Measurements from ENCODE around the gene ZNF75A.
A peak's percentile ranks its signal among the peaks of the same experiment; 100 is the strongest.

Gene ZNF75A

DNA sequence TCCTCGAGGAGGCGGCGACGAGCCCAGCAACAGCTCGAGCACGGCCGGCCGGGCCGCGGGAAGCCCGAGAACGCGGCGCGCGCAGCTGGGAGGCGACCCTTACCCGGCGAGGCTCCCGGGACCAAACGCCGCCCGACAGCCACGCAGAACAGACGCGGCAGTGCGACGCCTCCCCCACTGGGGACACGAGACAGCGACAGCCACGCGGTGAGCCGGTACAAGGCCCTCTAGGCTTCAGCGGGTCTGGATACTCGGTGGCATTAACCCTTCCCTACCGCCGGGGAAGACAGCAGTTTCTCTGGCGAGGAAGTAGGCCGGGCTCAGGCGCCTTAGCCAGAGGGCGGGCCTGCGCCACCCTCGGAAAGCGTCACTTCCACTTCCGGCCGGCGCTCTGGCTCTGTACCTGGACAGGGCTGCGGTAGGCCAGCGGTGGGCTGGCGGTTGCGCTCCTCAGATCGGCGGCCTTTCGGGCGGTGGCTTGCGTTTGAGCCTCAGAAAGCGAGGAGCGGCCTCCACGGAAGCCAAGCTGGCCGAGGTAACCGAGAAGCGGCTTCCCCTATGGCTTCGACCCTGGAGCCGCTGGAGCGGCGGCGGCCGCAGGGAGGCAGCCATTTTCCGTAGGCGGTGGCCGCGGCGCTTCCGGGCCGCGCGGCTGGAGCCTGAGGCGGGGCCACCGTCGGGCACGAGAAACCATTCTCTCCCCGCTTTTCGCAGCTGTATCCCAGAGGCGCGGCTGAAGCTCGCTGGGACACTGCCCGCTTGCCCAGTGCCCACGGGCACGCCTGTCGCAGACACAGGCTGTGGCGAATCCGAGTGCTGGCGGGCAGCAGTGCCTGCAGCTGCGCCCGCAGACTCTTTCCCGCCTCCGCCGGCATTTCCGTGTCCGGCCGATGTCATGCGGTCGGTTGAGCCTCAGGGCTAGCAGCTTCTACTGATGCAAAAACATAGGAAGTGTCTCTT is at the start of gene ZNF75A, which contains the start of gene TIGD7:
ZNF75A (plus strand) TSS at position 389 of the 960 bp plus-strand sequence. CDS start 2,932 bp downstream, outside the sequence.
TIGD7 (minus strand) TSS at position 322 of the 960 bp plus-strand sequence. CDS start 4,816 bp downstream, outside the sequence.
- TF ChIP-seq, protein P1, sequence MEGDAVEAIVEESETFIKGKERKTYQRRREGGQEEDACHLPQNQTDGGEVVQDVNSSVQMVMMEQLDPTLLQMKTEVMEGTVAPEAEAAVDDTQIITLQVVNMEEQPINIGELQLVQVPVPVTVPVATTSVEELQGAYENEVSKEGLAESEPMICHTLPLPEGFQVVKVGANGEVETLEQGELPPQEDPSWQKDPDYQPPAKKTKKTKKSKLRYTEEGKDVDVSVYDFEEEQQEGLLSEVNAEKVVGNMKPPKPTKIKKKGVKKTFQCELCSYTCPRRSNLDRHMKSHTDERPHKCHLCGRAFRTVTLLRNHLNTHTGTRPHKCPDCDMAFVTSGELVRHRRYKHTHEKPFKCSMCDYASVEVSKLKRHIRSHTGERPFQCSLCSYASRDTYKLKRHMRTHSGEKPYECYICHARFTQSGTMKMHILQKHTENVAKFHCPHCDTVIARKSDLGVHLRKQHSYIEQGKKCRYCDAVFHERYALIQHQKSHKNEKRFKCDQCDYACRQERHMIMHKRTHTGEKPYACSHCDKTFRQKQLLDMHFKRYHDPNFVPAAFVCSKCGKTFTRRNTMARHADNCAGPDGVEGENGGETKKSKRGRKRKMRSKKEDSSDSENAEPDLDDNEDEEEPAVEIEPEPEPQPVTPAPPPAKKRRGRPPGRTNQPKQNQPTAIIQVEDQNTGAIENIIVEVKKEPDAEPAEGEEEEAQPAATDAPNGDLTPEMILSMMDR (IDR thresholded peaks at IDR 0.05; ENCODE audit: low read depth, low read length): no peak
- H3K4me3 ChIP-seq (ENCODE audit: low read depth, low read length): peak within 1 kb of the TSS; percentile 77

DNA sequence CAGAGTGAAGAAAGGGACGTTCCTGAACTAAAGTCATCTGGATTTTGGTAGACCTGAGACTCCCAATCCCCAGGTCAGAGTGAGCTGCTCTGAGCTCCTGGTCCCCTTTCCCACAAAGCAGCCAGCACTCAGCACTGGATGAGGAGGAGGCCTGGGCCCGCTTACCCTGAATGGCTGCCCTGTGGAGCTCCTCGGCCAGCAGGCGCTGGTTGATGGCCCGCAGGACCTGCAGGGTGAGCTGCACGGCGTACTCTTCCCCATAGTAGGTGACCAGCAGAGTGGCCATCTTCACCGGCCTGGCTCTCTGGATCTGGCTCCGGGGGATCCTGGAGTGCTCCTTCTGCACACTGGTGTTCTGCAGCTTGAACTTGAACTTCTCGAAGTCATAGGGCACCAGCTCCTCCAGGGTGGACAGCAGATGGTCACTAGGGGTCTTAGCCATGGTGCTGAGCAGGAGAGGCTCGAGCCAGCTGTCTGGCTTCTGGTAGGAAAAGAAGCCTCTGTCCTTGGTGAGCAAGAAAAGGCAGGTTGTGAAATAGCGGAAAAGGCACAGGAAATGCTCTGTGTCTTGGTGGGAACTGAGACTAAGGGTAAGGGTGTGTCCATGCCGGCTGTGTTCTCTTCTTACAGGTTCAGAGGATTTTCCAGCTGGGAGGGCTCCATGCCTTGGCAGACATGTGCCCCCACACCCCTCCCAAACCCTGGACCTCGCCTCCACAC is 49.0 kb upstream of the ZNF75A start, which contains the start of gene MEFV:
MEFV (minus strand) TSS at position 488 of the 720 bp plus-strand sequence; CDS start at position 442, 46 bp downstream.
- TF ChIP-seq, protein P1 (IDR thresholded peaks at IDR 0.05; ENCODE audit: low read depth, low read length): no peak

DNA sequence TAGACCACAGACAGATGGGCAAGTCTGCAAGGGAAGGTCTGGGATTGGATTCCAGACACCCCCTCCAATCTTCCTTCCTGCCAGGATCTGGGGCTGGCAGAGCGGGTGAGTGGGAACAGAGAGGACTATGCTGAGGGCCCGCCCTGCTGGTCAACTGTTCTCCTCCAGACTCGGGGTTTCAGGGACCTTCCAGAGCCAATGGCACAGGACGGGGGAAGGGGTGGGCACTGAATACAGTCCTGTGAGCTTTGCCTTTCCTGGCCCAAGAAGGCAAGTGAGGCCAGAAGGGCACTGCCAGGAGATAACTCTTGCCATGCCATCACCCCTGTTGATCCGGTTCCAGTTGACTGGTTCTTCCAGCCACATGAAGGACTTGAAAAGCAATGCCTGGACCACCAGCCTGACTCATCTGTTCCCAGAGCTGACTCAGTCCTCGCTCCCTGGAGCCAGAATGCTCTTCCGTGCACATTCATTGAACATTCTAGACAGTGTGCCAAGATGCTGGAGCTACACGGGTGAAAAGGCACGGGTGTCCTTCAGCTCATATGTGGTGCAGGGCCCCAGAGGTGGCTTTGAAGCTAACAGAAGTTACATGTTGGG is 48.3 kb upstream of the ZNF75A start:
- TF ChIP-seq, protein P1 (IDR thresholded peaks at IDR 0.05; ENCODE audit: low read depth, low read length): no peak

More for the DNA sequence above, 49.0 kb upstream of the ZNF75A start, which contains the start of gene MEFV:
- H3K4me3 ChIP-seq (ENCODE audit: low read depth, low read length): no peak within 1 kb of the TSS

DNA sequence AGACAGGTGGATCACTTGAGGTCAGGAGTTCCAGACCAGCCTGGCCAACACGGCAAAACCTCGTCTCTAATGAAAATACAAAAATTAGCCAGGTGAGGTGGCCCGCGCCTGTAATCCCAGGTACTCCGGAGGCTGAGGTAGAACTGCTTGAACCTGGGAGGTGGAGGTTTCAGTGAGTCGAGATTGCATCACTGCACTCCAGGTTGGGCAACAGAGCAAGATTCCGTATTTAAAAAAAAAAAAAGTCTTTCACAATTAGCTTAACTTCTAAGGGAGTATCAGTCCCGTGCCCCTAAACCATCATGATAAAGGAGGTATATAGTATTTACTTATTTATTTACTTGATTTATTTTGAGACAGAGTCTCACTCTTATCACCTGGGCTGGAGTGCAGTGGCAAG is 45.5 kb upstream of the ZNF75A start:
- TF ChIP-seq, protein P1 (IDR thresholded peaks at IDR 0.05; ENCODE audit: low read depth, low read length): no peak
- H3K4me3 ChIP-seq (ENCODE audit: low read depth, low read length): no peak overlapping the region

More for the DNA sequence above, 48.3 kb upstream of the ZNF75A start:
- no peak overlapping the region for H3K4me3 ChIP-seq (ENCODE audit: low read depth, low read length)

DNA sequence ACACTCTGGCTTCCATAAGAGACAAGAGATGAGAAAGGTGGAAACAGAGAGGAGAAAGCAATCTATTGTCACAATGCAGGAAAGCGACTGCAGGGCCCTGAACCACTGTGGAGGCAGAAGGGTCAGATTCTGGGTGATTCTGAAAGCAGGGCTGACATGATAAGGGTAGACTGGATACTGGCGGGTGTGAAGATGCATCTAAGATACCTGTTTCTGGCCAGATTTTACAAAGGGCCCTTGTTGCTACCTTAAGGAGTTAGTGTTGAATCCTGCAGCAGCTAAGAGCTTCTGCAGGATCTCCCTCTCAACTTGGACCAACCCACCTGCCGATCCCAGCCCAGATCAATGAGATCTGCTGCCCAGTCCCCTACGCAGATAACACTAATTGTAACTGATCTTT is 42.8 kb upstream of the ZNF75A start:
- H3K4me3 ChIP-seq (ENCODE audit: low read depth, low read length): no peak overlapping the region
- TF ChIP-seq, protein P1 (IDR thresholded peaks at IDR 0.05; ENCODE audit: low read depth, low read length): no peak

DNA sequence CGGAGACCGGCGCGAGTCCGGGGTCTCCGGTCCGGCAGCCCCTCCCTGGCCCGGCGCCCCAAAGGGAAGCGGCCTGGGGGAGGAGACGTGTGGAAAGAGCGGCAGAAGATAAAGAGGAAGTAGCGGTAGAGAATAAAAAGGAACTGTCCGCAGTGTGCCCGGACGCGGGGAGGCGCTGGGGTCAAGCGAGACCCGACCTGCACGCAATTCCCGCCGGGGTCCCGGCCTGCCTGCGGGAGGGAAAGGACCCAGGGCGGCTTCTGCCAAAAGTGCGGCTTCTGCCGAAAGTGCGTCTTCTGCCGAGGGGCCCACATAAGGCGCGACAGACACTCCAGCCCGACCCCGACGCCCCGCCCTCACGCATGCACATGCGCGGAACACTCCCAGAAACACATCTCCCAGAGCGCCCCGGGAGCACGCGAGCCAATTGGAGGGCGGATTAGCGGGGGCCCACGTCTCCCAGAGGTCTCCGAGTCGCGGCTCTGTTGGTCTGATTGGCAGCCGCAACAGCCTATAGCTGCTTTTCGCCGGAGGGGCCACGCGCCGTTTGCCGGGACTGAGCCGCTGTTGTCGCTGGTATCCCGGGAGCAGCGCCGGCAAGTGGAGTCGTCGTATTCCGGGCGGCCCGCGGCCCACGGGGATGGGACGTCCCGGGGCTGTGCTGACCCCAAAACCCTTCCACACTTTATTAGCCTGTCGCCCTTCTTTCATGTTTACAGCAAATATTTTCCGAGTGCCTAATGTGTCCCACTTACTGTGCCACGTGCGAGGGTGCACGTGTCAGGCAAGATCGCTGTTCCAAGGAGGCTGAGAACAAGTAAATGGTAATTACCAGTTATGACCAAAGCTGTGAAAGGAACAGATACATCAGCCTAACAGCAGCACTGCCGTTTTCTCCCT is 40.9 kb upstream of the ZNF75A start:
- TF ChIP-seq, protein P1 (IDR thresholded peaks at IDR 0.05; ENCODE audit: low read depth, low read length): no peak
- peak overlapping the region; percentile 80 for H3K4me3 ChIP-seq (ENCODE audit: low read depth, low read length)
